ENCODE data around the gene CACNA1D. TPM values are rescaled to one million over a fixed set of nuclear protein-coding genes. Genes with fewer than 3 reads are reported as not detected.

CACNA1D gene
- total and polyA plus RNA-seq, 2 donors (not counting 1 experiment from before 2014, with no cell fraction given), result 0.17 to 0.37 TPM

- H4K20me1 ChIP-seq (ENCODE audit: control insufficient read depth, extremely low read depth, insufficient read depth, low read length), result no peaks in the 10 kb centered on the region
- no peaks in the 10 kb centered on the region for H3K27me3 ChIP-seq (ENCODE audit: control insufficient read depth, insufficient read depth, low read length)
- H3K4me2 ChIP-seq (ENCODE audit: extremely low read depth, insufficient read depth, low read length), result no peak overlapping the region
- no peak overlapping the region for H3K4me3 ChIP-seq (replicated peaks in 1 of 4; ENCODE audit: control extremely low read depth in 1 of 4, insufficient read depth in 1 of 4, low read depth in 3 of 4, low read length in 4 of 4)
- no peak overlapping the region for H3K27ac ChIP-seq (ENCODE audit: insufficient read depth, low read length)
- no peaks in the 10 kb centered on the region for H3K9me3 ChIP-seq (ENCODE audit: control insufficient read depth, insufficient read depth, low read depth, low read length)
- no peaks in the 10 kb centered on the region for H3K4me1 ChIP-seq (ENCODE audit: control insufficient read depth, extremely low read depth, insufficient read depth, low read length)
- DNase-seq (ENCODE audit: low read depth in 2 of 2), result peak in 1 of 2 donors; percentile 74
- H3K9ac ChIP-seq (ENCODE audit: insufficient read depth, low read length), result no peak overlapping the region
- H3K79me2 ChIP-seq (ENCODE audit: control insufficient read depth, insufficient read depth, low read length), result no peaks in the 10 kb centered on the region
- no peak overlapping the region for H2AFZ ChIP-seq (ENCODE audit: low read length)
- TF ChIP-seq CTCF (conservative IDR thresholded peaks at IDR 0.05 in 1 of 2, IDR thresholded peaks at IDR 0.05 in 1 of 2; ENCODE audit: low read depth in 1 of 2, low read length in 2 of 2), result peak in 1 of 2 donors; percentile 0
- no peak for TF ChIP-seq EZH2 (IDR thresholded peaks at IDR 0.05; ENCODE audit: low read length, missing control alignments)
- no peaks in the 10 kb centered on the region for H3K36me3 ChIP-seq (ENCODE audit: control insufficient read depth, insufficient read depth, low read length)
Observed at GRCh38 chr3:53486961-53487654, 7.3 kb upstream of the CACNA1D start.

GRCh38 chr3:53489386-53489785 lies 5.0 kb upstream of the CACNA1D start:
- Histone ChIP-seq H2AFZ (ENCODE audit: low read length) (no peak overlapping the region), H3K79me2 (ENCODE audit: control insufficient read depth, insufficient read depth, low read length) (no peaks in the 10 kb centered on the region), H3K27me3 (ENCODE audit: control insufficient read depth, insufficient read depth, low read length) (peaks cover 10% of the 10 kb centered on the region), H3K4me3 (replicated peaks in 1 of 4; ENCODE audit: control extremely low read depth in 1 of 4, insufficient read depth in 1 of 4, low read depth in 3 of 4, low read length in 4 of 4) (no peak overlapping the region), H3K4me2 (ENCODE audit: extremely low read depth, insufficient read depth, low read length) (no peak overlapping the region), H3K4me1 (ENCODE audit: control insufficient read depth, extremely low read depth, insufficient read depth, low read length) (no peaks in the 10 kb centered on the region), H3K27ac (ENCODE audit: insufficient read depth, low read length) (no peak overlapping the region), H3K9ac (ENCODE audit: insufficient read depth, low read length) (no peak overlapping the region), H4K20me1 (ENCODE audit: control insufficient read depth, extremely low read depth, insufficient read depth, low read length) (no peaks in the 10 kb centered on the region), H3K9me3 (ENCODE audit: control insufficient read depth, insufficient read depth, low read depth, low read length) (no peaks in the 10 kb centered on the region), H3K36me3 (ENCODE audit: control insufficient read depth, insufficient read depth, low read length) (no peaks in the 10 kb centered on the region)
- no peak for DNase-seq (ENCODE audit: low read depth in 2 of 2)
- TF ChIP-seq CTCF (conservative IDR thresholded peaks at IDR 0.05 in 1 of 2, IDR thresholded peaks at IDR 0.05 in 1 of 2; ENCODE audit: low read depth in 1 of 2, low read length in 2 of 2), result no peak
- TF ChIP-seq EZH2 (IDR thresholded peaks at IDR 0.05; ENCODE audit: low read length, missing control alignments), result no peak

GRCh38 chr3:53489787-53490458 lies 4.5 kb upstream of the CACNA1D start:
- peaks cover 10% of the 10 kb centered on the region for H3K27me3 ChIP-seq (ENCODE audit: control insufficient read depth, insufficient read depth, low read length)
- no peak for DNase-seq (ENCODE audit: low read depth in 2 of 2)
- no peak overlapping the region for H3K9ac ChIP-seq (ENCODE audit: insufficient read depth, low read length)
- no peak overlapping the region for H2AFZ ChIP-seq (ENCODE audit: low read length)
- H3K4me1 ChIP-seq (ENCODE audit: control insufficient read depth, extremely low read depth, insufficient read depth, low read length), result no peaks in the 10 kb centered on the region
- H3K4me2 ChIP-seq (ENCODE audit: extremely low read depth, insufficient read depth, low read length), result no peak overlapping the region
- no peaks in the 10 kb centered on the region for H3K36me3 ChIP-seq (ENCODE audit: control insufficient read depth, insufficient read depth, low read length)
- TF ChIP-seq CTCF (conservative IDR thresholded peaks at IDR 0.05 in 1 of 2, IDR thresholded peaks at IDR 0.05 in 1 of 2; ENCODE audit: low read depth in 1 of 2, low read length in 2 of 2) (no peak), EZH2 (IDR thresholded peaks at IDR 0.05; ENCODE audit: low read length, missing control alignments) (no peak)
- H4K20me1 ChIP-seq (ENCODE audit: control insufficient read depth, extremely low read depth, insufficient read depth, low read length), result no peaks in the 10 kb centered on the region
- no peaks in the 10 kb centered on the region for H3K79me2 ChIP-seq (ENCODE audit: control insufficient read depth, insufficient read depth, low read length)
- no peak overlapping the region for H3K27ac ChIP-seq (ENCODE audit: insufficient read depth, low read length)
- H3K9me3 ChIP-seq (ENCODE audit: control insufficient read depth, insufficient read depth, low read depth, low read length), result no peaks in the 10 kb centered on the region
- no peak overlapping the region for H3K4me3 ChIP-seq (replicated peaks in 1 of 4; ENCODE audit: control extremely low read depth in 1 of 4, insufficient read depth in 1 of 4, low read depth in 3 of 4, low read length in 4 of 4)
